ENCODE data around the gene FAM180A. TPM values are rescaled to one million over a fixed set of nuclear protein-coding genes. Genes with fewer than 3 reads are reported as not detected.

FAM180A gene
- total and polyA plus RNA-seq, 9 of the 15 experiments (the other 6 are each of a cell fraction or from before 2014, with no cell fraction given), result not detected

- TF ChIP-seq ZNF75A (CRISPR knock-in tag; IDR thresholded peaks at IDR 0.05) (no peak), MAFF (IDR thresholded peaks at IDR 0.05; ENCODE audit: low read length) (peak; percentile 52), NR3C1 (CRISPR knock-in tag; IDR thresholded peaks at IDR 0.05) (no peak), C11orf30 (IDR thresholded peaks at IDR 0.05; ENCODE audit: low read depth) (peak; percentile 70), MAFG (tag; conservative IDR thresholded peaks at IDR 0.05) (peak; percentile 50), NFE2 (IDR thresholded peaks at IDR 0.05; ENCODE audit: low read depth) (peak; percentile 42; the same call in 1 of the 2 replicates), FOSL1 (tag; conservative IDR thresholded peaks at IDR 0.05) (0 out of 2 replicates have a peak, but pooled peaks have one; percentile 28), FOS (IDR thresholded peaks at IDR 0.05; ENCODE audit: extremely low read depth, insufficient read length) (peak; percentile 53), ZNF12 (CRISPR knock-in tag; IDR thresholded peaks at IDR 0.05) (no peak), FOXK1 (CRISPR knock-in tag; IDR thresholded peaks at IDR 0.05; ENCODE audit: borderline replicate concordance) (0 out of 2 replicates have a peak, but pooled peaks have one; percentile 74), SMARCB1 (IDR thresholded peaks at IDR 0.05; ENCODE audit: insufficient read length, low read depth) (no peak)
- TF ChIP-seq, protein P1, sequence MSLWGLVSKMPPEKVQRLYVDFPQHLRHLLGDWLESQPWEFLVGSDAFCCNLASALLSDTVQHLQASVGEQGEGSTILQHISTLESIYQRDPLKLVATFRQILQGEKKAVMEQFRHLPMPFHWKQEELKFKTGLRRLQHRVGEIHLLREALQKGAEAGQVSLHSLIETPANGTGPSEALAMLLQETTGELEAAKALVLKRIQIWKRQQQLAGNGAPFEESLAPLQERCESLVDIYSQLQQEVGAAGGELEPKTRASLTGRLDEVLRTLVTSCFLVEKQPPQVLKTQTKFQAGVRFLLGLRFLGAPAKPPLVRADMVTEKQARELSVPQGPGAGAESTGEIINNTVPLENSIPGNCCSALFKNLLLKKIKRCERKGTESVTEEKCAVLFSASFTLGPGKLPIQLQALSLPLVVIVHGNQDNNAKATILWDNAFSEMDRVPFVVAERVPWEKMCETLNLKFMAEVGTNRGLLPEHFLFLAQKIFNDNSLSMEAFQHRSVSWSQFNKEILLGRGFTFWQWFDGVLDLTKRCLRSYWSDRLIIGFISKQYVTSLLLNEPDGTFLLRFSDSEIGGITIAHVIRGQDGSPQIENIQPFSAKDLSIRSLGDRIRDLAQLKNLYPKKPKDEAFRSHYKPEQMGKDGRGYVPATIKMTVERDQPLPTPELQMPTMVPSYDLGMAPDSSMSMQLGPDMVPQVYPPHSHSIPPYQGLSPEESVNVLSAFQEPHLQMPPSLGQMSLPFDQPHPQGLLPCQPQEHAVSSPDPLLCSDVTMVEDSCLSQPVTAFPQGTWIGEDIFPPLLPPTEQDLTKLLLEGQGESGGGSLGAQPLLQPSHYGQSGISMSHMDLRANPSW (CRISPR knock-in tag; IDR thresholded peaks at IDR 0.05), result 0 out of 2 replicates have a peak, but pooled peaks have one; percentile 36
- TF ChIP-seq, protein P2, sequence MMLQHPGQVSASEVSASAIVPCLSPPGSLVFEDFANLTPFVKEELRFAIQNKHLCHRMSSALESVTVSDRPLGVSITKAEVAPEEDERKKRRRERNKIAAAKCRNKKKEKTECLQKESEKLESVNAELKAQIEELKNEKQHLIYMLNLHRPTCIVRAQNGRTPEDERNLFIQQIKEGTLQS (IDR thresholded peaks at IDR 0.05), result peak; percentile 55; the same call in 1 of the 2 replicates
- TF ChIP-seq, protein P2 (CRISPR knock-in tag; conservative IDR thresholded peaks at IDR 0.05), result no peak
Measured at GRCh38 chr7:135728136-135728669, 20.4 kb downstream of the FAM180A start, which contains the start of gene SLC13A4 (continued).

Data from K562 (cell line).